ENCODE measurements around the gene PDE4B. TPM values are rescaled to one million over a fixed set of nuclear protein-coding genes. Genes with fewer than 3 reads are reported as not detected.

PDE4B gene
- total and polyA plus RNA-seq, 2 of the 13 experiments (the other 11 are each of a cell fraction or from before 2014, with no cell fraction given) = not detected

DNA sequence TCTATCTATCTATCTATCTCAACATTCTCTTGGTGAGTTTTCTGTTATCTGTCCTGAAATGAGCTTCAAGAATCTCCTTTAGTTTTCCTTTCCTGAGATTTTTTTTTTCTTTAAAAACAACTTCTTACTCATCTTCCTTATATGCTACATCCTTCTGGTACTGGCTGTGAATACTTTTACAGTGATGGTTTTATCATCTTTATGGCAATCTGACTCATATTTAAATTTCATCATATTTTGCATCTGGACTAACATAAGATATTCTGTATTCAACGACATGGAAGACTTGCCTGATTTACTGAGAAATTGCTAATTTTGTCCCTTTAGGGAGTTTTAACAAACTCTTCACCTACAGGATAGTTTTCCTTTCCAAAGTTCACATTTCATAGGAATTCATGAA lies 33.0 kb downstream of the PDE4B start:
- TF ChIP-seq HOXA5 (CRISPR knock-in tag; IDR thresholded peaks at IDR 0.05) = no peak
- no peak for TF ChIP-seq ZNF775 (CRISPR knock-in tag; IDR thresholded peaks at IDR 0.05; ENCODE audit: borderline replicate concordance)
- no peak for TF ChIP-seq ZFP1 (CRISPR knock-in tag; IDR thresholded peaks at IDR 0.05)
- no peak for TF ChIP-seq CC2D1A (CRISPR knock-in tag; IDR thresholded peaks at IDR 0.05)
- TF ChIP-seq ERF (CRISPR knock-in tag; IDR thresholded peaks at IDR 0.05) = no peak
- TF ChIP-seq POLR2A (IDR thresholded peaks at IDR 0.05; ENCODE audit: insufficient read depth in 1 of 2, low read depth in 2 of 2, low read length in 2 of 2) = no peak
- TF ChIP-seq BRD4 (CRISPR knock-in tag; IDR thresholded peaks at IDR 0.05) = no peak
- no peak for TF ChIP-seq HDAC6 (IDR thresholded peaks at IDR 0.05; ENCODE audit: low read depth, low read length)
- TF ChIP-seq ZNF652 (CRISPR knock-in tag; IDR thresholded peaks at IDR 0.05; ENCODE audit: borderline replicate concordance, low read depth) = no peak
- TF ChIP-seq HDAC2 (CRISPR knock-in tag; IDR thresholded peaks at IDR 0.05) = no peak
- TF ChIP-seq RBM39 (IDR thresholded peaks at IDR 0.05; ENCODE audit: low read depth, low read length, poor library complexity, severe bottlenecking) = no peak
- no peak for TF ChIP-seq ZNF678 (CRISPR knock-in tag; IDR thresholded peaks at IDR 0.05)
- no peak for TF ChIP-seq SMARCE1 (IDR thresholded peaks at IDR 0.05; ENCODE audit: borderline replicate concordance)
- no peak for TF ChIP-seq HNRNPK (IDR thresholded peaks at IDR 0.05; ENCODE audit: low read depth, low read length, poor library complexity, severe bottlenecking)
- TF ChIP-seq, protein P1, sequence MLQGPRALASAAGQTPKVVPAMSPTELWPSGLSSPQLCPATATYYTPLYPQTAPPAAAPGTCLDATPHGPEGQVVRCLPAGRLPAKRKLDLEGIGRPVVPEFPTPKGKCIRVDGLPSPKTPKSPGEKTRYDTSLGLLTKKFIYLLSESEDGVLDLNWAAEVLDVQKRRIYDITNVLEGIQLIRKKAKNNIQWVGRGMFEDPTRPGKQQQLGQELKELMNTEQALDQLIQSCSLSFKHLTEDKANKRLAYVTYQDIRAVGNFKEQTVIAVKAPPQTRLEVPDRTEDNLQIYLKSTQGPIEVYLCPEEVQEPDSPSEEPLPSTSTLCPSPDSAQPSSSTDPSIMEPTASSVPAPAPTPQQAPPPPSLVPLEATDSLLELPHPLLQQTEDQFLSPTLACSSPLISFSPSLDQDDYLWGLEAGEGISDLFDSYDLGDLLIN (CRISPR knock-in tag; IDR thresholded peaks at IDR 0.05; ENCODE audit: borderline replicate concordance) = no peak
- TF ChIP-seq ZNF619 (CRISPR knock-in tag; IDR thresholded peaks at IDR 0.05) = no peak
- TF ChIP-seq ZNF12 (CRISPR knock-in tag; IDR thresholded peaks at IDR 0.05) = no peak
- no peak for TF ChIP-seq KLF15 (CRISPR knock-in tag; IDR thresholded peaks at IDR 0.05; ENCODE audit: borderline replicate concordance)
- TF ChIP-seq, protein P2, sequence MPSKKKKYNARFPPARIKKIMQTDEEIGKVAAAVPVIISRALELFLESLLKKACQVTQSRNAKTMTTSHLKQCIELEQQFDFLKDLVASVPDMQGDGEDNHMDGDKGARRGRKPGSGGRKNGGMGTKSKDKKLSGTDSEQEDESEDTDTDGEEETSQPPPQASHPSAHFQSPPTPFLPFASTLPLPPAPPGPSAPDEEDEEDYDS (CRISPR knock-in tag; IDR thresholded peaks at IDR 0.05) = no peak
- TF ChIP-seq NR2F6 (IDR thresholded peaks at IDR 0.05) = no peak
- TF ChIP-seq NR2F6 (CRISPR knock-in tag; IDR thresholded peaks at IDR 0.05) = no peak
- no peak overlapping the region for H3K27ac ChIP-seq (ENCODE audit: extremely low read length, insufficient read depth, low read length)
- no peak overlapping the region for H3K4me3 ChIP-seq (replicated peaks in 1 of 3; ENCODE audit: insufficient read depth in 1 of 3, low read depth in 2 of 3, low read length in 3 of 3)
- whole genome bisulfite sequencing (ENCODE audit: low lambda C conversion rate) = 0% methylated on average over 1 of the region's 1 CpG
- ChIA-PET CTCF (ENCODE audit: low intra/inter-chr PET ratio, low total read pairs) (no interaction called here), POLR2A (no interaction called here)
- FAIRE-seq = no peak
- no peaks in the 10 kb centered on the region for H3K4me1 ChIP-seq (ENCODE audit: insufficient read depth, low read length)
- no peak overlapping the region for H3K4me2 ChIP-seq (ENCODE audit: low read depth, low read length)
- intact Hi-C loops (cut with micrococcal nuclease; ENCODE audit: unreplicated experiment) = no loop called here
- in situ Hi-C loops (cut with HindIII; ENCODE audit: extremely low pct_ligation_motif_present, low pct_unique_long_range_greater_than_20kb) = no loop called here
- no TSS peak for BruUV-seq (replicated peaks)
- no peaks in the 10 kb centered on the region for H3K27me3 ChIP-seq (ENCODE audit: control insufficient read depth in 1 of 2, insufficient read depth in 2 of 2, low read length in 2 of 2)
- no peak for ATAC-seq
- no peaks in the 10 kb centered on the region for H3K9me3 ChIP-seq (ENCODE audit: low read length)
- no peak overlapping the region for H3K9ac ChIP-seq (ENCODE audit: insufficient read depth, low read depth, low read length)
- no peak for DNase-seq (ENCODE audit: low spot score)
- H3K79me2 ChIP-seq (ENCODE audit: insufficient read depth, low read length) = no peaks in the 10 kb centered on the region
- H2AFZ ChIP-seq (ENCODE audit: low read length) = no peak overlapping the region
- H4K20me1 ChIP-seq (ENCODE audit: insufficient read depth, low read length) = no peaks in the 10 kb centered on the region
- no peaks in the 10 kb centered on the region for H3K36me3 ChIP-seq (replicated peaks in 1 of 2; ENCODE audit: control insufficient read depth in 1 of 2, insufficient read depth in 2 of 2, low read length in 2 of 2)

All from HepG2 (cell line).